GM18499 (cell line): ENCODE measurements around the gene GPR68.
"Not testable (repeated sequence)": the region's sequence is repeated elsewhere in the genome, so short reads cannot be mapped to it uniquely, and the experiment has no call there.

Source experiments
- ATAC-seq: cut with Tn5 transposase; IDR thresholded peaks from one replicate; pipeline ENCODE4 v1.9.1; 2021; ENCODE audit warnings: moderate number of reproducible peaks; ENCODE audit not compliant: insufficient read depth, unreplicated experiment

Gene GPR68

DNA sequence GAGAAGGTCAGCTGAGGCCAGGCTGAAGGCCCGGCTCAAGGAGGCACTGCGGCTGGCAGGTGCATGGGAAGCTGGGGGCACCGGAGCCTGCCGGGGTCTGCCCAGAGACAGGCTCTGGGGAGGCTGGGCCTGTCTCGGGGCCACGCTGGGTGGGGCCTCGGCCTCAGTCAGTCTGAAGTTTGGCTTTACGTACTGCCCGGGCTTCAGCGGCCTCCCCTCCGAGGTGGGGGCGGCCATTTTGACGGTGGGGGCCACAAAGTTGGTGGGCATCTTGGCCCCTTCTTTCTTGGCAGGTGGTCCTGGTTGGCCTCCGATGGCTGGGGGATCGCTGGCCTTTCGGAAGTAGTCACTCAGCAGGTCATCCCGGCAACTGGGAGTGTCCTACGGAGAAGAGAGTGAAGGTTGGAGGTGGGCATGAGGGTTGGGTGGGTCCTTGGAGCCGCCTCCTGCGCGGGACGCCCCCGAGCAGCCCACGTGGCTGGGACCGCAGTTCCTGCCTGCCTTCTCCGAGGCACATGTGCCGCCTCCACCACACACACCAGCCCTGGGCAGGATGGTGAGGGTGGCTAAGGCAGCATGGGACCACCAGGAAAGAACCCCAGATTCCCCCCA is 28.9 kb upstream of the GPR68 start:
- no peak for ATAC-seq

DNA sequence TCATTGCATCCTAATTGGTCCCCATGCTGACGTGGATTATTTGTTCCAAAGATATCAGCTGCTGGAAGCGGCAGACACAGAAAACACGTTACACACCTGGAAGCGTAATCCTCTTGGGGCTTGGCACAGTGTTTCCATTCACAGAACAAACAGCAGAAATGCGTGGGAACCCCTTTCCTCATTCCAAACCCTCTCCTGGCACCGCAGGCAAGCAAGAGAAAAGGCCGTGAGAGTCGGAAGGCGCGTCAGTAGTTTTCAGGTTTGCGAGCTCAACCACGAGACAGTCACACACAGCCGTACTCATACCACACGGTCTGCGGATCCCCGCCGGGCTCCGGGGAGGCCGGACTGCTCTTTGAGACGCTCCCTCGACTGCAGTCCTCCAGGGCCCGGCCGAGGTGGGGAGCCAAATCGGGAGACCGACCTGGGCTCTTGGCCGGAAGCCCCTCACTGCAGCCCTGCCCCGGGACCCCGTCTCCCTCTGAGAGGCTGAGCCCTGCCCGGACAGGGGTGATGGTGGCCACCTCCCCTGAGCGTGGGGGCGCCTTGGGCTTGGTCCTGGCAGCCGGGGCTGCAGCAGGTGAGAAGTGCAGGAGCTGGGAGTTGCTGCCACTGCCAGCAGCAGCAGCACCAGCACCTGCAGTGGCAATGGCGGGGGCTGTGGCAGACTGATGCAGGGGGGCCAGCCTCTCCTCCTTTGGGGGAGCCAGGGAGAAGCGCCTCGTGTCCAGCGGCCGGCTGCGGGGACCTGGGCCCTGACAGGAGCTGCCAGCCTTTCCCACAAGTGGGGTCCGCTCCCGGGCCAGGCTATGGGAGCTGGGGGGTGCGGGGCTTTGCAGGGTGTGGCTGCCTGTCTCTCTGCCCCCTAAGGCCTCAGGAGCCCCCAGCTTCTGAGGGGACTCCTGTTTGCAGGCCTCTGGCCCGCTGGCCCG is 28.1 kb upstream of the GPR68 start:
- no peak for ATAC-seq

DNA sequence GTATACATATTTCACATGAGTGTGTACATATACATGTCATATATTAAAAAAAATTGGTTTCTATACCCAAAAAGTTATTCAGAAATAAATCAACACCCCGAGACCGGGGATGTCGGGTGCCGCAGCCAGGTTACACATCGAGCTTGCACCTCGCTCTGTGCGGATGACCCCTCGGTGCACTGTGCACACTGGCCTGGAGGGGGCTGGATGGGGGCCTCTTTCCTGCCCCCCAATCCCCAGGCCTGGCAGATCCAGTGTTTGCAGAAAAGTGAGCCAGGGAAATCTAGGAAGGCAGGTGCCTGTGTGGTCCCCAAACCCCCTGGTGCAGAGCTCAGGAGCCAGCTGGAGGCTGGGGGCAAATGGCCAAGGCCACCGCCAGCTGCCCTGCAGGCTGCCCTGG is 27.1 kb upstream of the GPR68 start:
- no peak for ATAC-seq

DNA sequence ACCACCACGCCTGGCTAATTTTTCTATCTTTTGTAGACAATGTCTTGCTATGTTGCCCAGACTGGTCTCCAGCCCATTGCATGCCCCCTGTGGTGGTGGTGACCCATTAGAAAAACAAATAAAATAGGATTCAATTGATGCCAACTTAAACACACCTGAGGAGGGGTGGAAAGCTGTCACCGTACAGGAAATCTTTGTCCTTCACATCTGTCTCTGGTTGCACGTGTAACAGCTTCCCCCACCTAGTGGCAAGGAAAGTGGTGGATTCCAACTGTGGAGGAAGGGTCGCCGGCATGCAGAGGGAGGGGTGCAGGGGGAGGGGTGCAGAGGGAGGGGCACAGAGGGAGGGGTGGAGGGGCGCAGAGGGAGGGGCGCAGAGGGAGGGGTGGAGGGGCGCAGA is 26.1 kb upstream of the GPR68 start:
- no peak for ATAC-seq

DNA sequence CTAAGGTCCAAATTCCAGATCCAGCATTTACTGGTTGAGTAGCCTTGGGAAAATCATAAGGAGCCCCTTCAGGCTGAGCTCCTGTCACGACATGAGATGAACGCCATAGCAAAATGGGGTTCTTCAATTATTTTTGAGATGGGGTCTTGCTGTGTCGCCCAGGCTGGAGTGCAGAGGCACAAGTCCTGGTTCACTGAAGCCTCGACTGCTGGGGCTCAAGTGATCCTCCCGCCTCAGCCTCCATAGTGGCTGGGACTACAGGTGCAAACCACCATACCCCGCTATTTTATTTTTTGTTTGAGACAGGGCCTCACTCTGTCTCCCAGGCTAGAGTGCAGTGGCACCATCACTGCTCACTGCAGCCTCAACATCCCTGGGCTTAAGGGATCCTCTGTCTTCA is 25.7 kb upstream of the GPR68 start:
- no peak for ATAC-seq

DNA sequence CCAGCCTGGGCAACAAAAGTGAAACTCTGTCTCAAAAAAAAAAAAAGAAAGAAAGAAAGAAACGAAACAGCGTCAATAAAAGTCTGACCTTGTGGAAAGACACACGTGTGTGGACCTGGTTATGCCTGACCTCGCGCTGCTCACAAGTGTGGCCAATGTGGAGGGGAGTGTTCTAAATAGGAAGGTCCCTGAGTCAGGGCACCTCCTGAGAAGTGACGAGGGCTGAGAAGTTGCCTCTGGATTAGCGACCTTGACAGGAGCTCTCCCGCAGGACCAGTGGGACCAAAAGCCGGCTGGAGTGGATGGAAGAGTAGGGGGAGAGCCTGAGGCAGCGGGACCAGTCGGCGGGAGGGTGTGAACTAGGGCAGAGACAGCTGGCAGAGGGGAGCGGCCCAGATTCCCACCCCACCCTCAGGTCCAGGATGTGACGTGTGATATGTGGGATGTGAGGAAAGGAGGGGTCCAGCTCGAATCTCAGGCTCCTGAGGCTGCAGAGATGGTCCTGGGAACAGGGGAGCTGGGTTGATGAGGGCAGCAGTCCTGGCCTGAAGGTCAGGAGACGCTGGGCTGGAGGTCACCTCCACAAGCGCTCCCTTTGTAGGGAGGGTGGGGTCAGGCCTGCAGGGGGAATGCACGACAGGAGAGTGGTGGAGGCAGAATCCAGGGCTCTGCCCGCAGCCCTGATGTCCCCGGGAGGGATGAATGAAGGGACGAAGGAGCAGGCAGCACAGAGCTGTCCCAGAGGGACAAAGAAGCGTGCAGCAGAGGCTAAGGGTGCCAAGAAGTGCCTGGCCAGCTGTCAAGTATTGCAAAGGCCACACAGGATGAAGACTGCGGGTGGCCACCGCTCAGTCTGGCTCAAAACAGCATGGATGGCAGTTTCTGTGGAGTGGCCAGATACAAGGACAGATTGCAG is 24.8 kb upstream of the GPR68 start:
- ATAC-seq, result no peak

DNA sequence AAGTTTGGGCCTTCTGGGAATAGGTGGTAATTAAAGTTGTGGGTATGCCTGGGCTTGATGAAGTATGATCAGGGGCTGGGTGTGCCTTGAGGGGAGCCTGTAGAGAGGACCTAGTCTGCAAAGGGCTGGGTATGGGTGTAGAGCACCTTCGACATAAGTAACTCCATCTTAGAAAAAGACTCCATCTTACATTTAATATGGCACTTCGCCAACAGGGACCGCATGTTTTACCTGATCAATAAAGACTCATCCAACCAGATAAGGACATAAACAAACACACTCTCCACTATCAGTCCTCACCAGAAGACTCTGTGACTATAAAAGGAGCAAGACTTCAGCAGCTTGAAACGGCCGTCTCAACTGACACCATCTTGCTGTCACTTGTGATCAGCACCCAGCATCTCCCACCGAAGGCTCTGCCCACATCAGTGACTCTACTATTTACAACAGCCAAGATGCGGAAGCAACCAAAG is 23.5 kb upstream of the GPR68 start:
- no peak for ATAC-seq

DNA sequence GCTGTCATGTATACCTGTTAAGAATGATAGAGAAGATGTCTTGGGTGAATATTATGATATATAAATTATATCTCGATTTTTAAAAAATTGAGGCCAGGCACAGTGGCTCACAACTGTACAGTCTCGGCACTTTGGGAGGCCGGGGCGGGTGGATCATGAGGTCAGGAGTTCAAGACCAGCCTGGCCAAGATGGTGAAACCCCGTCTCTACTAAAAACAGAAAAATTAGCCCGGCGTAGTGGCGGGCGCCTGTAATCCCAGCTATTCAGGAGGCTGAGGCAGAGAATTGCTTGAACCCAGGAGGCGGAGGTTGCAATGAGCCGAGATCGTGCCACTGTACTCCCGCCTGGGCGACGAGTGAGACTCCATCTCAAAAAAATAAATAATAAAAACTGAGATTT is 21.8 kb upstream of the GPR68 start:
- not testable (repeated sequence) for ATAC-seq

DNA sequence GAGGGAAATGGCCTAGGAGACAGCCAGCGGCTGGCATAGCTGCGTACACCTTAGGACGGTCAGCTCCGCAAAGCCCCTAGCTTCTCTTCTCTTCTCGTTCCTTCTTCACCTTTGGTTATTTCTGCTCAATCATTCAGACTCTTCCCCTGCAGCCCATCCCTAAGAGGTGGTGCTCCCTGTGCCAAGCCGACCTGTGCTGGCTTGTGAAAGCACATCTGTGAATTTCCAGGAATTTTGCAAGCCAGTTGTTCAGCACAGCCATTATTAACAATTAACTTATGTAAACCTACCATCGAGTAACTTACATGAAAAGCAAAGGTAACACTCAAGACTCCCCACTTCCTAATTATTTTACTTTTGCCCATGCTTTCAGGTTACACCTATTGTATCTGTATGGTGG is 20.9 kb upstream of the GPR68 start:
- no peak for ATAC-seq

DNA sequence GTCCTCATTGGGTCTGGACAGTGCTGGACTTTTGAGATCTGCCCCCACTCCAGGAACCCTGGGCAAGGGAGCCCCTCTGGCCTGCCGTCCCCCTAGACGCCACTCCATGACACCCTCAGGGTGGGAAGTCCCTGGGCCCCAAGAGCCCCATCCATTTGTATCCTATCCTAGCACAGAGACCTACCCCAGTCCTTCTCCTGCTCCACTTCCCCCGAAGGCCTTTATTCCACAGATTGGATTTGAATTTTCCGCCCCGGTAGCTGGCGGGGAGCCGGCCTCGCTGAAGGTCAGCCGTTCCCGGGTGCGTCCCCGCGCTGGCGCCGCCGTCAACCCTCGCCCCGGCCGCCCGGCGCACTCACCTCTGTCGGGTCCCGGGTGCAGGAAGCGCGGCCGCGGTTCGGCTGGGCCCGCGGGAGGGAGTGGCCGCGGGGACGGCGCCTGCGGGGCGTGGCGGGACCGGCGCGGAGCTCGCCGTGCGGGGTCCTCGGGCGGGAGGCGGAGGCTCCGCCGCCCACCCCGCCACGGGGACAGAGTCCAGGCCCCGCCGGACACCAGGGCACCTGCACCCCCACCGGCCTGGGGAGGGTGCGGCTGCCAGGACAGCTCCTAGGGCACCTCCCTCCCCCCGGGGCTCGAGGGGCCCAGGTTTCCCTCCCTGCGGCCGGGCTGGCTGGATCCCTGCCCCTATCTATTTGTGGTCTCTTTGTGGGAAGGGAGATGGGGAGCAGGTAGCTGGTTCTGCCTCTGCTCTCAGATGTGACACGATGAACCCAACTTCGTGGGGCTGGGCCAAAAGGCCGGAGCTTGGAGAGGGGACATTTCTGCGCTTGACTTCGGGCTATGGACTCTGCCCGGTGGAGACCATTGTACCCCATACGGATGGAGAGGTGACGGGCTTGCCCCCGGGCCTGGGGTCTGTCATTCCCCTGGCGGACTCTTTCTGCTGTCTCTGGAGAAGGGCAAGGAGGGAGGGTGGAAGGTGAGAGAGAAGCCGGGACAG is 19.9 kb upstream of the GPR68 start:
- ATAC-seq, result no peak

DNA sequence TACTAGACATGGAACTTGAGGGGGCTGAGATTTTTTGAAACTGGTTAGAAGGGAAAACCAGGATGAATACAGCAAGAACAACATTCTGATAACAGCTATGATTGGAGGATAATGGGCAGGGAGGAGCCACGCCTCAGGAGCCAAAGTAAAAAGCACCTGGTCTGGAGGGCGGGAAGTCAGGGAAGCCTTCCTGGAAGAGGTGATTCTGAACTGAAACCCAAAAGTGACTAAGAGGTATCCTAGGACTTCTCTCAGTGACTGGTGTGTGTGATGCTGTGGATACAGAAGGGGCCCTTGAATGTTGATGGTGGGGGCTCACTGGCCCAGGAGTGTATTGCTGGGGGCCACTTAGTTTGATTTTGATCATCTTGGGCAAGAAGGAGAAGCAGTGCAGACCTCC is 18.8 kb upstream of the GPR68 start:
- ATAC-seq, result no peak

DNA sequence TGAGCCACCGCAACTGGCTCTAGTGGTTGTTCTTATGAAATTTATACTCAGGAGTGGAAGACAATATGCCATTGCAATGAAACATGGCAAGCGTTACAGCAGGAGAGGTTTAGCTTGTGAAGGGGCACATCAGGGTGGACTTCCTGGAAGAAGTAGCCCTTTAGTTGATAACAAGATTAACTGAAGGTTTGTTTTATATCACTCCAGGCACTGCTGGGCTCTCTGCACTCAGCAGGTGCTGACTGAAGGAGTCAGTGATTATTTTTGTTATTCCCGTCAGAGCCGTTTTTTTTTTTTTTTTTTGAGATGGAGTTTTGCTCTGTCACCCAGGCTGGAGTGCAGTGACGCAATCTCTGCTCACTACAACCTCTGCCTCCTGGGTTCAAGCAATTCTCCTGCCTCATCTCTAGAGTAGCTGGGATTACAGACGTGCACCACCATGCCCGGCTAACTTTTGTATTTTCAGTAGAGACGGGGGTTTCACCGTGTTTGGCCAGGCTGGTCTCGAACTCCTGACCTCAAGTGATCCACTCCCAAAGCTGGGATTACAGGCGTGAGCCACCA is 17.6 kb upstream of the GPR68 start:
- no peak for ATAC-seq

DNA sequence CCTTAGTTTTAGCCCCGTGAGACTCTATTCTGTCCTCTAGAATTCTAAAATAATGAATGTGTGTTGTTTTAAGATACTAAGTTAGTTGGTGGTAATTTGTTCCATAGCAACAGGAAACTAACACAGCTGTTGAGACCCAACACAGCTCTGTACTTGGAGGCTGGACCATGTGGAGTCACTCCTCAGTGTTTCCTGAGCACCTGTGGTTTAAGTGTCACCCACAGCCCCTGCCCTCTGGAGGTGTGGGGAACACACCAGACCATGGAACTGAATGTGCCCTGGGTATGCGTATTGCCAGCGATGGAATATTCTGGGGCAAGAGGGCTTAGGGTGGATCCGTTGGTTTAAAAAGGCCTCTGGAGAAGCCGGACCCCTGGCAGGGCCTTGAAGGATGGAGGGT is 16.6 kb upstream of the GPR68 start:
- no peak for ATAC-seq

DNA sequence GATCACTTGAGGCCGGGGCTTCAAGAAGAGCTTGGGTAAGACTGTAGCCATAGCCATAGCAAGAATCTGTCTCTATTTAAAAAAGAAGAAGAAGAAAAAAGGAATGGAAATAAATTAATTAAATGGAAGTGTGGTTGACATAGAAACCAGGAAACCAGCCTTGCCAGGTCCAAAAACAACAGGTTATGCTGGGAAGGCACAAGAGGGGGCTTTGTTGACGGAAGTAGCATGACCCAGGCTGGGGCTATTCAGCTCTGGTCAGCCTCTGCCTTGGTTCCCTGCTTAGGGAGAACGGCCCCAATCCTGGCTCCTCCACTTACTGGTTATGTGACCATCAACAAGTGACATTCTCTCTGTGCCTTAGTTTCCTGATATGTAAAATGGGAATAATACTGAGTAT is 14.4 kb upstream of the GPR68 start:
- no peak for ATAC-seq

DNA sequence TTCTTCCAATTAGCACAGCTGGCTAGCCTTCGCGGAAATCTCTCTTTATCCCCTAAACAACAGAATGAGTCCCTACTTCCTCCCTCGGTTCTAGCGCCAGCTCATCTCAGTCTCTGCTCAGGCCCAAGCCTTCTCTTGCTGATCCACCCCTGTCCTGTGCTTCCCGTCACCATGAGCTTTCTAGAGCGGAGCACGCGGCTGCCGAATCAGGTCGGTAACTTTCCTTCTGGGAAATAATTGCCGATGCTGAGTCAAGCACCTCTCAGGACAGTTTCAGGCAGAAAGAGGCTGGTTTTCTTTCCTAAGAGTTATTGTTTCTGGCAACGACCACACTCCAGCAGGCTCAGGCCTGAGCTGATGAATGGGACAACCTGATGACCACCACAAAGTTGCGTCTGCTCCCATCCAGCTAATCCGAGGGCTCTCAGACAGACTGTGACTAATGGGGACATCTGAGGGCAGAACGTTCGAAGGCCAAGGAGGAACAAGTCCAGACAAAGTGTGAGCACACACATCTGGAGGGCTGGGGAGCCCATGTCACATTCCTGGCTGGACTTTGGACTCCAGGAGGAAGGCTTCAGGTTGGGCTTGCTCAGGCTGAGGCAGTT is 13.6 kb upstream of the GPR68 start:
- ATAC-seq, result no peak

DNA sequence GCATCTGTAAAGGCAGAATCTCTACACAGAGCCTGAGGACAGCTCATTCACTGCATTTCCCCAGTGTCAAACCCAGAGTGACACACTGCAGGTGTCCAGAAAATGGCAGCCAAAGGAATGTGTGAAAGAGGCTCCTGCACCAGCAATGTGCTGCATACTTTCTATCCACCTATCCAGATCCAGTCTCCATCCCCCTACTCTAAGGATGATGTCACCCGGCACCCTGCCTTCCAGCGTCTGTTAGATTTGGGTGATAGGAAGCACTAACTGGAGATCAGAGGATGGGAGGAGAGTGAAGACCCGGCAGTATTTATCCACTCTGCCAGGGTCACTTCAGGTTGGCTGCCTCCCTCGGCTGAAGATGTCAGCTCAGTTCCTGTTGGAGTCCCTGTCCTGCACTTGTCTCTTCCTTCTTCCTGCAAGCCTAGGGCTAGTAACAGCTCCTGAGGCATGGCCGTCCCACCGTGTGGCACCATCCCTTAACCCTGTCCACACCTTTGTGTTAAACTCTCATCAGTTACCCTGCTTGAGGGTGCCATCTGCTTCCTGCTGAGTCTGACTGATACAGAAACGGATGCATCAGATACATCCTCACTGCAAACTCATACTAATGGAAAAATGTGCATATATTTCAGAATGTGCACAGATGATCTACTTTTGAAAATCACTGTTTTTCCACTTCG is 13.0 kb upstream of the GPR68 start:
- no peak for ATAC-seq

DNA sequence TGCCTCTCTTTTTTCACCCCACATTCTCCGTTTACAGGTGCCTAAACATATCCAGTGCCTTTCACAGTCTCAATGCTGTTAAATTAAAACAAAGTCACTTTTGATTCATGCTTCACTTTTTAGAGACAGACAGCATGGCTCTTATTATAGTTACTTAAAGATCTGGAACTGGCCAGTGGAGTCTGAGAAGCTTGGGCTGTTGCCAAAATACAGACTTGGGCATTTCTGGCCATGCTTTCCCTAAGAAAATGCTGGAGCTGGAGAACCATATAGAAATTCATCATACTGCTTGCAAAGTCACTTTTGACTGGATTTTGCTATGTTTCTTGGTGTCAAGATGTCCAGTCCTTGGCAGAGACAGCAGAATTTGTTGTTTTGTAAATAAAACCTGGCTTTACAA is 12.2 kb upstream of the GPR68 start:
- ATAC-seq, result no peak

DNA sequence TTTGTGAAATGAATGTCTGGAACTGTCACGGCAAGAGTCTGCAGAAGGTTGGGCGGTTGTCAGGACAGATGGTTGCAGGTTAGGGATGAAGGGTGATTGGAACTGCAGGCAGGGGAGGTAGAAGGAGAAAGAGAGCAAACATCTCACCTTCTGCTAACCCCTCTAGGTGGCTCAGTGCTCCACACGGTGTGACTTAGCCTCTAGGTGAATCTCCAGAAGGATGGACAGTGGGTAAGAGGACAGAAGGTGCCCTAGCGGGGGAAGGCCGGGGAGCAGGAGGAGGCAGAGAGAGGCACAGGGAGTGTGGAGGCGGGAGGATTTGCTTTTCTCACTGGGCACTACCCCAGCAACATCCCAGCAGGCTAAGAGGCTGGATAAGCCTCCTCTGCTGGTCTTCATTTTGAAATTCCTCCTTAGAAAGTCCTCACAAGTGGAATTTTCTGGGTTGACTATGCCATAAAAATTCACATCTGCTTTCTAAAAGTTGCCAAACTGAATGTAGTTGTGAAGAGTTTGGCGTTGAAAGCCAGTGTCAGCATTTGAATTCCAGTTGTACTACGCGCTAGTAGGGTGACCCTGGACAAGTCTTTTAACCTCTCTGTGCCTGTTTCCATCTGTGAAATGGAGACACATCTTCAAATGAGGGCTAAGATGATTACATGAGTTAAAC is 10.7 kb upstream of the GPR68 start:
- ATAC-seq, result no peak
